HG03196 (cell line): Measurements from ENCODE around the gene THAP7.

Experiments used
- ATAC-seq: cut with Tn5 transposase; IDR thresholded peaks from one replicate; pipeline ENCODE4 v1.9.1; 2021; ENCODE audit not compliant: unreplicated experiment

THAP7 gene

GRCh38 chr22:20965104-20965887 lies 36.6 kb downstream of the THAP7 start:
- ATAC-seq, result no peak

DNA sequence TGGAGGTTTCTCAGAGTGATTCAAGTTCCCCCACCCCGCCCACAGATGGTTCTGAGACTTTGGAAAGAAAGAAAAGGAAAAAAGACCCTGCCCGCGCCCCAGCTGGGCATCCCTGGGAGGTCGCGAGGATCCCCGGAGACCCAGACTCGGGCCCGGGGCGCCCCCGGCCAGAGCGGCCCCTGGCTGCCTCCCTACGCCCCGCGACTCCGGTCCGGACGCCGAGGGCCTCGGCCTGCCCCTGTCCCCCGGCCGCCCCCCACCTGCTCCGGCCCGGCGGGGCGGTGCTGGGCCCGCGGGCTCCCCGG lies 37.2 kb downstream of the THAP7 start:
- no peak for ATAC-seq

- ATAC-seq, result no peak
These were observed 37.7 kb downstream of the THAP7 start for GRCh38 chr22:20964090-20964798.

DNA sequence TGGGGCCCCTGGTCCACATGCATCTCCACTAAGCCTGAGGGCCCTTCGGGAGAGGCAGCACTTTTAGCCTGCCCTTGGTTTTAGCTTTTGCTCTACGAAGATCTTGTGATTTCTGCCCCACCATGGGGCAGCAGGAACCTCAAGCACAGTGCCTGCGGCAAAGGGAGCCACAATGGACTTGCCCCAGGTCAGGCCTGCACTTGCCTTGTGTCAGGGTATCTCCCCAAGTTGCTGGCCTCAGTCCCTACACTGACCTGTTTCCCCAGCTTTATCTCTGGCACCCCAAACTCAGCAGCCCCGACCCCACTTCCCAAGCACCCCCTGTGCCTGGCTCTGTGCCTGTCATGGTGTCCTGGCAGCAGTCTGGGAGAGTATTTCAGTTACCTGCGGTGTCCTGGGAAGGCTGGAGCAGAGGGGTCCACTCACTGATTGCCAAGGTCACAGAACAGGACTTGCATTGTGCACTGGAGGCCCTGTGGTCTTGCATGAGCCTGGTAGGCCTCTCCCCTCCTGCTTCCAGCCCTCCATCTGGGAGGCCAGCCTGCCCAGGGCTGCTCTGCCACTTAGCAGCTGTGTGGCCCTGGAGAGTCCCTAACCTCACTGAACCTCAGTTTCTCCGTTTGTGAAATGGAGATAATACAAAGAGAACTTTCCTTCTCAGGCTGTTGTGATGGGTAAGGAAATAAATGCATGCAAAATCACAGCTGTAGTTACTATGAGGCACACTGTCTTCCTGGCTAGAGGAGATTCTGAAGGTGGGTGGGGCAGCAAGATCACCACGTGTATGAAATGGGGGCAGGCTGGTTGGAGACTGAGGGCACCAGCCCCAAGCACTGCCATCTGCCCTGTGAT lies 38.5 kb downstream of the THAP7 start:
- no peak for ATAC-seq

- no peak for ATAC-seq
These were observed 39.4 kb downstream of the THAP7 start for GRCh38 chr22:20962491-20962945.

- ATAC-seq, result no peak
These were observed 41.3 kb downstream of the THAP7 start for GRCh38 chr22:20960609-20961008.

DNA sequence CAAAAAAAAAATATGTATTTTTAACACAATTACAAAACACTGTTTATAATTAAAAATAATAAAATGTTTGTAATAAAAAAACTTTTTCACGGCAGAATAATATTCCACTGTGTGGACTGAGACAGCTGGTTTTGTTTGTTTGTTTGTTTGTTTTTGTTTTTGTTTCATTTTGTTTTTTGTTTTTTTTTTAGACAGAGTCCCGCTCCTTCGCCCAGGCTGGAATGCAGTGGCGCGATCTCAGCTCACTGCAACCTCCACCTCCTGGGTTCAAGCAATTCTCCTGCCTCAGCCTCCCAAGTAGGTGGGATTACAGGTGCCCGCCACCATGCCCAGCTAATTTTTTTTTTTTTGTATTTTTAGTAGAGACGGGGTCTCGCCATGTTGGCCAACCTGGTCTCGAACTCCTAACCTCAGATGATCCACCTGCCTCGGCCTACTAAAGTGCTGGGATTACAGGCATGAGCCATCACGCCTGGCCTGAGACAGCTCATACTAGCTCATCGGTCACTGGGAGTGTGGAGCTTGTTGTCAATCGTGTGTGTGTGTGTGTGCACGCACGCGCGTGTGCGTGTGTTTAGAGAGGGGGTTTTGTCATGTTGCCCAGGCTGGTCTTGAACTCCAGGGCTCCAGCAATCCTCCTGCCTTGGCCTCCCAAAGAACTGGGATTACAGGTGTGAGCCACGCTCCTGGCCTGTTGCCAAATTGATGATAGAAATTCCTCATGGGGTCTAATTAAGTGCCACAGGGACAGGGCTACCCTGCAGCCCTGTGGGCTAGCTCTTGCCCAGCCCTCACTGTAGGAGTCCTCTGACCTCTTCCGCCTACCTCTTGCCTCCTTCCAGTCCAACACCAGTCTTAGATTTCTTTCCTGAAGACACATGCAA lies 42.1 kb downstream of the THAP7 start:
- ATAC-seq, result no peak

DNA sequence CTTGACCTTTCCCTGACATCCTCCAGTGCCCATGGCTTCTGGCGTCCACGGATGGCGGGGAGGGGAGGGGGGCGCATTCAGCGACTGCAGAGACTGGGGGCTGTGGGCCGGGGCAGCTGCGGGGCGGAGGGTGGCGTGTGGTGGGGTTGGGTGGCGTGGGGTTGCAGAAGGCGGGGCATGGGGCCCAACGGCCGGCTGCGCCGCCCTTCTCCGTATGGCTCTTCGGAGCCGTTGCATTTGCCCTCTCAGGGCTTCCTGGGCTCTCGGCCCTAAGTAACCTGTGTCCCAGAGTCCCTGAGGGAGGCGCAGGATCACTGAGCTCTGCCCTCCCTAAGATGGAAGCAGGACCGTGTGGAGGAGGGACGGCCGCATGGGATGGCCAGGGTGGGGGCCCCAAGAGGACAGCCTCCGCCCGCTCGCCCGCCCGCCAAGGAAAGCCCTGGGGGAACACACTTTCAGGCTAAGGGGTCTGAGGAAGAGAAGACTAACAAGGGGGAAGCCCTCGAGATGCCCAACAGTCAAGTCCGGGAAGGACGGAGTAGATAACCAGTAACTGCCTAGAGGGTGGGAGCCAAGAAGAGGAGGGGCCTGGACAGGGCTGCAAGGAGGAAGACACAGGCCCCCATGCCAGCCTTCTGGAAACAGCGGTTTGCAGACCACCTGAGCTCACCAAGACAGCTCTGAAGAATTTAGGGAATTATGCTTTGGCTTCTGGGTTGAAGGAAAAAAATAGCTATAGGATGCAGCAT lies 44.1 kb downstream of the THAP7 start:
- no peak for ATAC-seq

DNA sequence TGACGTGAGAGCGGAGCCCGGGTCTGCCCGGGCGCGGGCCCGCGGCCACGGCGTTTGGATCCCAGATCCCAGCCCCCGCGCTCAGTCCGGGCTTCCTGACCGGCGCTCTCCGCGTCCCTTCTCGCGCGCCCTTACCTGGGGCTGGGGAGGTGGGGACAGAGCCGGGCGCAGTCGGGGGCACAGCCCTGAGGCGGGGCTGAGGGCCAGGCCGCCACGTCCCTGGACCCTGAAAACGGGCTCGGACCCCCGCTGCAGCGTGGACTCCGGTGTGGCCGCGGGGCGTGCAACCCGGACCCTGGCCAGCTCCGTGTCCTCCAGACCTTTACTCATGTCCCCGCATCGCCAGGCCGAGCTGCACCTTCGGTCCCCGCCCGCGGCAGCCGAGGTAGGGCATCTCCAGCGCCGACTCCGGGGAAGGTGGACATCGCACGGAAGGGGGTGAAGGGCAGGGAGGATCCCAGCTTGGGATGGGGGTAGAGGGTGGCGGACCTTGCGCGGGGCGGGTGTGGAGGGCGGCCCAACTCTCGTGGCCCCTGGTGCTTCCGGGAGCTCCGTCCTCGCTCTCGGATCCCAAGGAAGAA lies 44.7 kb downstream of the THAP7 start:
- no peak for ATAC-seq

DNA sequence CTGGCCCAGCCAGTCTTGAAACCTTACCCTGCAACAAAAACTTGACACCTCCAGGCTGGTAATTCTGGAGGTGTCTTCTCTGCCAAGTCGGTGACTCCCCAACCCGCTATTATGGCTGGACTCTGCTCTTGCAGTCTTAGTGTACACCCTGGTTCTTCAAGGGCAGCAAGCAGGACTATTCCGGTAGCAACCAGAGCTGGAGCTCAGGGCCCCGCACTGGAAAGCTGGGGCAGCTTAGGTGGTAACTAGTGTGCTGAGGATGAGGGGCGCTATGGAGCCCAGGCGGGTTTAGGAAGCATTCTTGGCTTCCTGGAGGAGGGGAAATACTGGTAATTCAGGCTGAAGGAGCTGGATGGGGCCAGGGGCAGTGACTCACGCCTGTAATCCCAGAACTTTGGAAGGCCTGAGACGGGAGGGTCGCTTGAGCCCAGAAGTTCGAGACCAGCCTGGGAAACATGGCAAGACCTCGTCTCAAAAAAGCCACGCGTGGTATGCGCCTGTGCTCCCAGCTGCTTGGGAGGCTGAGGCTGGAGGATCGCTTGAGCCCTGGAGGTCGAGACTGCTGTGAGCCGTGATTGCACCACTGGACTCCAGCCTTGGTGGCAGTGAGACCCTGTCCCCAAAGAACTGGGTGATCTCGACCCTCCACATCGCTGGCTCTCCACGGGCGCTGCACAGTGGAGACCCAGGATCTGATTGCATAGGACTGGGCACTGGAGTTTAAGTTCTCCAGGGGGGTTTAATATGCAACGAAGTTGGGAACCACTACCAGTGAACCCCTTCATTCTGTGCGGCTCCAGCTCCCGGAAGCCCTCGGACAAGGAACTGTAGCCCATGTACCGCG lies 45.4 kb downstream of the THAP7 start:
- no peak for ATAC-seq

DNA sequence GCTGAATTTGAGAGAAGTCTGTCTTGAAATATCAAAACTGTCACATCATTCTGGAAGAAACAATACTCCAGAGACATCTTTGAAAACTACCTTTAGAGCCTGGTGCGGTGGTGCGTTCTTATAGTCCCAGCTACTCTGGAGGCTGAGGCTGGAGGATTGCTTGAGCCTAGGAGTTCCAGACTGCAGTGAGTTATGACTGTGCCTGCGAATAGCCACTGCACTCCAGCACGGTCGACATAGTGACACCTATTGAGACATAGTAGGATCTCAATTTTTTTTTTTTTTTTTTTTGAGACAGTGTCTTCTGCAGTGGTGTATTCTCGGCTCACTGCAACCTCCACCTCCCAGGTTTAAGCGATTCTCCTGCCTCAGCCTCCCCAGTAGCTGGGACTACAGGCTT lies 46.4 kb downstream of the THAP7 start:
- ATAC-seq, result no peak

GRCh38 chr22:20953668-20954500 lies 48.0 kb downstream of the THAP7 start:
- no peak for ATAC-seq

DNA sequence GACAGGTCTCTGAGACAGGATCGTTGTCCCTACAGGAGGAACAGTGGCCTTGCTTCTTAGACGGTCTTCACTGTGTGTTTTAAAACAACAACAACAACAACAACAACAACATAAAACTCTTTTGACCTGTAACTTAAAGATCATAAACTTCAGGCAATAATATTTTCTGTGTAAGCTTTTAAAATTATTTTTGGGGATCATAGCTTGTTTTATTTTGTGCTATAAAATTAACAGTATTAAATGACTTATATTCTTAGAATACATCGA lies 48.6 kb downstream of the THAP7 start:
- no peak for ATAC-seq

- no peak for ATAC-seq
These were observed 49.2 kb downstream of the THAP7 start for GRCh38 chr22:20952544-20953341.

DNA sequence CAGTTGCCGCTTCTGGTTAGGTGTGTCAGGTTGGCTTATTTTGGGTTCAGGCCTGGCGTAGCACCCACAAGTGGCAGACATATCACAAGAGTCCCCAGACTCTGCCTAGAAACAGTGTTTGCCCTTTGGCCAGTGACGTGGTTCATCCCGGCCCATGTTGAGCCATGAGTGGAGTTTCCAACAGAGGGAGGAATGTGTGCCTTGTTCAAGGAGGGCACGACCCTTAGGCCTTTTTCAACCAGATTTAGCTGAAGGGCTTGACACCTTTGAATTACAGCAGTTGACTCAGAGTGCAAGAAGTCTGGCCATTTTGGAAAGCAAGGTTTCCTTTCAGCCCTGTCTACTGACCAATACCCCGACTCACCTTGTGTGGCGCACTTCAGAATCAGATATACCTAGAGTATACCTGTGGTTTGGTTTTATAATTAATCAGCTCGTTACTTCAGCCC lies 50.0 kb downstream of the THAP7 start:
- no peak for ATAC-seq

GRCh38 chr22:20951151-20951931 lies 50.6 kb downstream of the THAP7 start:
- no peak for ATAC-seq
